GM13977 (cell line): ENCODE results near the gene BAD.

ENCODE experiments used
- DNase-seq: peaks from one replicate; pipeline ENCODE4 v3.0.0; 2012; ENCODE audit warnings: low spot score
- in situ Hi-C: fragments of 300-500 bp; cut with MboI; formaldehyde crosslinking; loops from one replicate; pipeline ENCODE4 v1.12.0; 2022; ENCODE audit warnings: low sequenced_read_pairs, low pct_unique_long_range_greater_than_20kb, mixed read lengths, inconsistent platforms; ENCODE audit not compliant: unreplicated experiment
- TF ChIP-seq, protein P1 (sequence below): IDR thresholded peaks from 2 replicates; pipeline ENCODE4 v1.5.1; 2012; ENCODE audit warnings: mild to moderate bottlenecking, control low read depth; ENCODE audit not compliant: insufficient read depth; ENCODE audit errors: extremely low read depth, missing control alignments

The BAD gene

DNA sequence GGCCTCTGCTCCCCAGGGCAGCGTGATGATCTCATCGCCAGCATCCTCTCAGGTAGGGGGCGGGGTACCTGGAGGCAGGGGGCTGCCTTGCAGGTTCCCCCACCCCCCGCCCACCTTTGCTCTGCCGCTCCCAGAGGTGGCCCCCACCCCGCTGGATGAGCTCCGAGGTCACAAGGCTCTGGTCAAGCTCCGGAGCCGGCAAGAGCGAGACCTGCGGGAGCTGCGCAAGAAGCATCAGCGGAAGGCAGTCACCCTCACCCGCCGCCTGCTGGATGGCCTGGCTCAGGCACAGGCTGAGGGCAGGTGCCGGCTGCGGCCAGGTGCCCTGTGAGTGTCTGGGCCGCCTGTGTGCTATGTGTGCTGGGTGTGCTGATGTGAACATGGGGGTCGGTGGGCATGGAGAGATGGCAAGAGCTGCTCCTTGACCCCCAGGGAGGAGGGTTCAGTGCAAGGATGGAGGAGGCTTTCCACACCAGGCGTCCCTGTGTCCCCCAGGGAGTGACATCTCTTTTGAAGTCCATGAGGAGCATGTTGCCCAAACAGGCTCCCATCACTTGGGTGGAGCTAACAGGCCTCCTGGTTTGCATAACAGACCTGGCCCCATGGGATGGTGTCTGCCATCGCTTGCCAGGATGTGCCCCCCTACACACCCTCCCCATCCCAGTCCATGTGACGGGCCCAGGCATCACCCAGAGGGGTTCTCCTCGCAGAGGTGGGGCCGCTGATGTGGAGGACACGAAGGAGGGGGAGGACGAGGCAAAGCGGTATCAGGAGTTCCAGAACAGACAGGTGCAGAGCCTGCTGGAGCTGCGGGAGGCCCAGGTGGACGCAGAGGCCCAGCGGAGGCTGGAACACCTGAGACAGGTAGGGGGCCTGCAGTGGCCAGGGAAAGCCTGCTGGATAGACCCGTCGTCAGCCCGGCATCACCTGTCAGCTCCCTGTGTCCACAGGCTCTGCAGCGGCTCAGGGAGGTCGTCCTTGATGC is 19.0 kb downstream of the BAD start:
- in situ Hi-C loops = no loop called here
- no peak for DNase-seq
- TF ChIP-seq, protein P1, sequence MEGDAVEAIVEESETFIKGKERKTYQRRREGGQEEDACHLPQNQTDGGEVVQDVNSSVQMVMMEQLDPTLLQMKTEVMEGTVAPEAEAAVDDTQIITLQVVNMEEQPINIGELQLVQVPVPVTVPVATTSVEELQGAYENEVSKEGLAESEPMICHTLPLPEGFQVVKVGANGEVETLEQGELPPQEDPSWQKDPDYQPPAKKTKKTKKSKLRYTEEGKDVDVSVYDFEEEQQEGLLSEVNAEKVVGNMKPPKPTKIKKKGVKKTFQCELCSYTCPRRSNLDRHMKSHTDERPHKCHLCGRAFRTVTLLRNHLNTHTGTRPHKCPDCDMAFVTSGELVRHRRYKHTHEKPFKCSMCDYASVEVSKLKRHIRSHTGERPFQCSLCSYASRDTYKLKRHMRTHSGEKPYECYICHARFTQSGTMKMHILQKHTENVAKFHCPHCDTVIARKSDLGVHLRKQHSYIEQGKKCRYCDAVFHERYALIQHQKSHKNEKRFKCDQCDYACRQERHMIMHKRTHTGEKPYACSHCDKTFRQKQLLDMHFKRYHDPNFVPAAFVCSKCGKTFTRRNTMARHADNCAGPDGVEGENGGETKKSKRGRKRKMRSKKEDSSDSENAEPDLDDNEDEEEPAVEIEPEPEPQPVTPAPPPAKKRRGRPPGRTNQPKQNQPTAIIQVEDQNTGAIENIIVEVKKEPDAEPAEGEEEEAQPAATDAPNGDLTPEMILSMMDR = no peak

DNA sequence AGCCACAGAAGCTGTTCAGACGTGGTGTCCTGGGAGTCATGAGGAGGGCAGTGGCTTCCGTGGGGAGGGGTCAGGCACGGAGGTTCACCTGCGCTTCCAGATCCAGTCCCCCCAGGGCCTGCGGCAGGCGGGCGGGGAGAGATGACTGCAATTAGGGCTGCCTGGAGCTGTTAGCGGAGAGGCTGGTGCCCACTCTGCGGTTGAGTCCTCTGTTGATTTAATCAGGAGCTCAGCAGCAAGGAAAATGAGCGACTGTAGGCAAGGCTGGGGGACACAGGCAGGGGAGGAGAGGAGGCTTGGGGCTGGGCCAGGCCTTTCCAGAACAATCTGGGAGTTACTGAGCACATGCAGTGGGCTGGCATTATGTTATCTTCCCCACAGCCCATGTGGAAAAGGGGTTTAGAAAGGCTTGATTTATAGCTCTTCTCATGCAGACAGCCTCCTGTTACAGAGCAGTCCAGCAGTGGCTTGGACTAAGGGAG is 20.1 kb downstream of the BAD start:
- in situ Hi-C loops = no loop called here
- DNase-seq = no peak
- TF ChIP-seq, protein P1 = no peak

DNA sequence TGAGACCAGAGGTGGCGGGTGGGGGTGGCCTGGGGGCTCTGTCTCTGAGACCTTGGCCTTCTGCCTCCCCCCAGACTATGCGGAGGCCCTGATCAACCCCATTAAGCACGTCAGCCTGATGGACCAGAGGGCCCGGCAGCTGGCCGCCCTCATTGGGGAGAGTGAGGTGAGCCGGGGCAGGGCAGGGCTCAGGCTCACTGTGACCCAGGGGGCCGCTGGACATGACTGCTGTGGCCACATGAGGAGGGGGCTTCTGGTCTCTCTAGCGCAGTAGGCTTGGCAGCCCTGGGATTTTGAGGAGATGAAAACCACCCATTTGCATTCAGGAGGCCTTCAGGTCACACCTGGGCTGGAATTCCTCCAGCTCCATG is 20.5 kb downstream of the BAD start:
- in situ Hi-C loops = no loop called here
- TF ChIP-seq, protein P1 = no peak
- no peak for DNase-seq

DNA sequence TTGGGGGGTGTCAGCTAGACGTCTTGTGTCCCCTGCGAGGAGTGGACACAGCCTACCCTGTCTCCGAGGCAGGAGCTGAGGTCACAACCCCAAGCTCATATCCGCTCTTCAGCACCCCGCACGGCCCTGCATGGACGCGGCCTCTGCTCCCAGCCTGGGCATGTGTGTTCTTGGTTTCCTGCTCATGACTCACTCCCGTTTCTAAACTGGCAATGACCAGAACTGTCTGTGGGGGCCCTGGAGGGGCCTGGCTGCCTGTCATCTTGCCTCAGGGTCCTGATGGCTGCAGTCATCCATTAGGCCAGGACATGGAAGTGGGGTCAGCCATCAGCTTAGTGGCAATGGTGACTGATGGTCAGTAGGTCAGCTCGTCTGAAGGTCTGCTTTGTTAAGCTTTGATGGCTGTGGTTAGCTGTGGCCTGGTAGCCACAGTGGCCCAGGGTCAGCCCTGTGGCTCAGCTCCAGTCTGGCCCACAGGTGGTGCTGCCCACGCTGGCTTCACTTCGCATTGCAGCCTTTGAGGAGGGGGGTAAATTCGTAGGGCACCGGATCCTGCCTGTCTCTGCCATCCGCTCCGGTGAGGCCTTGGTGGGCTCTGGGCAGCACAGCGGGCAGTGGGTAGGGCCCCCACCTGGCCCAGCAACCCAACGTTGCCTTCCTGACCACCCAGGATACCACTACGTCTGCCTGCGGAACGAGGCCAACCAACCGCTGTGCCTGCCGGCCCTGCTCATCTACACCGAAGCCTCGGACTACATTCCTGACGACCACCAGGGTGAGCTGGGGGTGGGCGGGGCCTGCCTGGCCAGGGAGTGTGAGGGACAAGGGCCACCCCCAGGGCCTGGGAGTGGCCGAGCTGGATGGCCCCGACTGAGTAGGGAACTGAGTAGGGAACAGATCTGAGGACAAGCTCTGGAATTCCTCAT is 21.2 kb downstream of the BAD start:
- in situ Hi-C loops = no loop called here
- no peak for DNase-seq
- TF ChIP-seq, protein P1 = no peak

DNA sequence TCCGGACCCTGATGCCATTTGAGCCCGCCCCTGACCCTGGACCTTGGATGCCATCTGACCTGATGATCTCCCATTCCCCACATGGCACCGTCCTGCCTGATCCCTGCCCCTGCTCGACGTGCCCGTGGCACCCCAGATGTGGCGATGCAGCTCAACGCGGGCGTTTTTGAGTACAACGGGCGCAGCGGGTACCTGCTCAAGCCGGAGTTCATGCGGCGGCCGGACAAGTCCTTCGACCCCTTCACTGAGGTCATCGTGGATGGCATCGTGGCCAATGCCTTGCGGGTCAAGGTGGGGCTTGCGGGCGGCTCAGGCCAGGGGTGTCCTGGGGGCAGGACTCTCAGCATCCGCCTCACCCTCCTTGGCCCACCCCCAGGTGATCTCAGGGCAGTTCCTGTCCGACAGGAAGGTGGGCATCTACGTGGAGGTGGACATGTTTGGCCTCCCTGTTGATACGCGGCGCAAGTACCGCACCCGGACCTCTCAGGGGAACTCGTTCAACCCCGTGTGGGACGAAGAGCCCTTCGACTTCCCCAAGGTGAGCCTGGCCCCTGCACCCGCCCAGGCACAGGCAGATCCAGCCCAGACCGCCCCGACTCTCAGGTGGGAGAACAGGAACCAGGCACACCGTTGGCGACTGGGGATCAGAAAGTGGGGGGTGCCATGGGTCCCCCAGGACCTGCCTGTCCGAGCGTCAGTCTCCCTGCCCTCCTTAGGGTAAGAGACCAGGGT is 22.0 kb downstream of the BAD start:
- in situ Hi-C loops = no loop called here
- DNase-seq = no peak
- TF ChIP-seq, protein P1 = no peak
